Body of pancreas (tissue), 4 donors: ENCODE data around the gene GALNT7.

Source experiments
- CTCF ChIP-seq, 7 experiments: fragments of 450-650 bp in 4 of 7; fragments of 200-600 bp in 3 of 7; sonication (generic) in 3 of 7; IDR thresholded peaks; one replicate each; pipeline ENCODE4 v1.5.1; 2016 to 2019; ENCODE audit warnings: antibody characterized with exemption in 7 of 7
- POLR2A ChIP-seq, 3 donors: fragments of 450-650 bp; IDR thresholded peaks; one replicate each; pipeline ENCODE4 v1.6.1; 2016; ENCODE audit warnings: antibody characterized with exemption in 3 of 3, mild to moderate bottlenecking in 2 of 3

- TF ChIP-seq CTCF (IDR thresholded peaks at IDR 0.05) (no peak), POLR2A (IDR thresholded peaks at IDR 0.05) (no peak)
These were observed 194.1 kb downstream of the GALNT7 start for GRCh38 chr4:173362666-173363065.
